Fibroblast of lung (primary cell): ENCODE data around the gene ROBO2.

Experiments used
- CTCF ChIP-seq, 2 donors: IDR thresholded peaks in 1 of 2; conservative IDR thresholded peaks in 1 of 2; 1 replicate in 1 of 2; 2 replicates in 1 of 2; pipeline ENCODE4 v1.5.1; 2011 to 2012; ENCODE audit warnings: low read length in 2 of 2, control low read depth in 1 of 2, inconsistent platforms in 1 of 2, low read depth in 1 of 2, mild to moderate bottlenecking in 1 of 2
- EZH2 ChIP-seq: IDR thresholded peaks from 2 replicates; pipeline ENCODE4 v1.5.1; 2012; ENCODE audit warnings: low read length, control low read depth, mild to moderate bottlenecking; ENCODE audit errors: missing control alignments

- TF ChIP-seq CTCF (conservative IDR thresholded peaks at IDR 0.05 in 1 of 2, IDR thresholded peaks at IDR 0.05 in 1 of 2; ENCODE audit: low read depth in 1 of 2, low read length in 2 of 2) (no peak), EZH2 (no peak)
Measured at GRCh38 chr3:77141423-77141822, 101.5 kb downstream of the ROBO2 start.
